HUDEP-2 (cell line): ENCODE measurements around the gene IFRD2.

Experiments
- DNase-seq, 76 experiments: peaks; one replicate each; lab custom pipeline; 2025; ENCODE audit not compliant: unreplicated experiment in 76 of 76; lab: John Stamatoyannopoulos, UW

The IFRD2 gene

GRCh38 chr3:50292159-50293078 is at the start of gene IFRD2:
Gene IFRD2 (minus strand): TSS chr3:50292429. CDS start chr3:50292274, 155 bp downstream.
- DNase-seq = peak in 75 of 76 experiments; percentile 61 to 97 (median 94)

- DNase-seq = no peak
These were observed 49.3 kb upstream of the IFRD2 start for GRCh38 chr3:50341537-50341936.

DNA sequence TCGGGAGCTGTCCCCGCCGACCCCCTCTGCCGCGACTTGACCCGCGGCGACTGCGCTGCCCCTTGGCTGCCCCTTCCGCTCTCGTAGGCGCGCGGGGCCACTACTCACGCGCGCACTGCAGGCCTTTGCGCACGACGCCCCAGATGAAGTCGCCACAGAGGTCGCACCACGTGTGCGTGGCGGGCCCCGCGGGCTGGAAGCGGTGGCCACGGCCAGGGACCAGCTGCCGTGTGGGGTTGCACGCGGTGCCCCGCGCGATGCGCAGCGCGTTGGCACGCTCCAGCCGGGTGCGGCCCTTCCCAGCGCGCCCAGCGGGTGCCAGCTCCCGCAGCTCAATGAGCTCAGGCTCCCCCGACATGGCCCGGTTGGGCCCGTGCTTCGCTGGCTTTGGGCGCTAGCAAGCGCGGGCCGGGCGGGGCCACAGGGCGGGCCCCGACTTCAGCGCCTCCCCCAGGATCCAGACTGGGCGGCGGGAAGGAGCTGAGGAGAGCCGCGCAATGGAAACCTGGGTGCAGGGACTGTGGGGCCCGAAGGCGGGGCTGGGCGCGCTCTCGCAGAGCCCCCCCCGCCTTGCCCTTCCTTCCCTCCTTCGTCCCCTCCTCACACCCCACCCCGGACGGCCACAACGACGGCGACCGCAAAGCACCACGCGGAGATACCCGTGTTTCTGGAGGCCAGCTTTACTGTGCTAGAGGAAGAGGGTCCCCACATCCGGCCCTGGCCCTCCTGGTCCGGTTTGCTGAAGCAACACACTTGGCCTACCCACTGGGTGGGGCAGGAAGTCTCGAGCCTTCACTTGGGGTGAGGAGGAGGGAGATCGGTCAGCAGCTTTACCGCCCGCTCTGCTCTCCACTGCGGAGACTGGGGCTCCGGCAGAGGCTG is 48.5 kb upstream of the IFRD2 start, which contains the start of gene RASSF1:
Gene RASSF1 (minus strand): TSS at position 389 of the 882 bp plus-strand sequence. CDS start 31 bp downstream, at position 358.
- DNase-seq = peak in 71 of 76 experiments; percentile 21 to 84 (median 71)

DNA sequence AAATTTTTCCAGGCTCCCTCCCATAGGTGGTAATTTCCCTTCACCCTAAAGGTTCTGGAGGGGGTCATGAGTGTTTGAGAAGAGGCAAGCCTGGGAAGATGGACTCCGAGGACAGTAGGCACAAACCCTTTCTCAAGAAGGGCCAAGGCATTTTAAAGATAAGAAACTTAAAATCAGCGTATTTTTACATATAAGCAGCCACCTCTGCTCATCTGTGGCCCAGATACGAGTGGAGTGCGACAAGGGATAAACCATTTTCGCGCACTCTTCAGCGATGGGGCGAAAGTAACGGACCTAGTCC is 47.9 kb upstream of the IFRD2 start:
- peak in 3 of 76 experiments; percentile 24 to 43 (median 32) for DNase-seq

- peak in 2 of 76 experiments; percentile 35 to 43 for DNase-seq
These were observed 47.4 kb upstream of the IFRD2 start for GRCh38 chr3:50339485-50340146.

- peak in 9 of 76 experiments; percentile 18 to 58 (median 34) for DNase-seq
These were observed 46.7 kb upstream of the IFRD2 start for GRCh38 chr3:50338965-50339364.

GRCh38 chr3:50337175-50337861 is 45.1 kb upstream of the IFRD2 start:
- peak in 75 of 76 experiments; percentile 59 to 99 (median 98) for DNase-seq

- DNase-seq = peak in 5 of 76 experiments; percentile 45 to 65 (median 54)
These were observed 44.4 kb upstream of the IFRD2 start for GRCh38 chr3:50336452-50337174.

DNA sequence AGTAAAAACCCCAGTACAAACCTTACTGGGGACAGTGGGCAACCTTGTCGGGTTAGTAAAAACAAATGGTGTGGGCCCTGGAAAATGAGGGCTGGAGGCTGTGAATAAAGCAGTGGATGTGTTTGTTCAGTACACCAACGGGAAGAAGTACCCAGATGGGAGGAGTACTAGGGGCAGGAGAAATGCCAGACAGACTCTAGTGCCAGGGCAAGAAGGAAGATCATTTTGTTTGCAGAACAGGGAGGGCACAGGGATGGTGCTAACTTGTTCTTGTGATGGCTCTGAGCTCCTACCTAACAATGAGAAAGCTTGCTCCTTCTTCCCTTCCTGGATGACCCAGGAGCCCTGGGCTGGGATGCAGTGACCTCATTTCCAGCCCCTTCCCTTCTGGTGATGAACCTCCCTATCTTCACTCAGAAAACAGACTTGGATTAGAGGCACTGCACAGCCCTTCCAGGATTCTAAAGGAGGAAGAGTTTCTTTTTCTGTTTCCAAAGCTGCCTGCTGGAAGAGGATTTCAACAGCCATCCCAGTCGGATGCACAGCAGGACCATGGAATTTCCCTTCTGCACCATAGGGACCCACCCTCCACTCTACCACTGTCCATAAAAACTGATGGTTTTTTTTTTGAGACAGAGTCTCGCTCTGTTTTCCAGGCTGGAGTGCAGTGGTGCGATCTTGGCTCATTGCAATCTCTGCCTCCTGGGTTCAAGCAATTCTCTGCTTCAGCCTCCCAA is 42.3 kb upstream of the IFRD2 start:
- no peak for DNase-seq

GRCh38 chr3:50333744-50334328 is 41.6 kb upstream of the IFRD2 start:
- DNase-seq = no peak

DNA sequence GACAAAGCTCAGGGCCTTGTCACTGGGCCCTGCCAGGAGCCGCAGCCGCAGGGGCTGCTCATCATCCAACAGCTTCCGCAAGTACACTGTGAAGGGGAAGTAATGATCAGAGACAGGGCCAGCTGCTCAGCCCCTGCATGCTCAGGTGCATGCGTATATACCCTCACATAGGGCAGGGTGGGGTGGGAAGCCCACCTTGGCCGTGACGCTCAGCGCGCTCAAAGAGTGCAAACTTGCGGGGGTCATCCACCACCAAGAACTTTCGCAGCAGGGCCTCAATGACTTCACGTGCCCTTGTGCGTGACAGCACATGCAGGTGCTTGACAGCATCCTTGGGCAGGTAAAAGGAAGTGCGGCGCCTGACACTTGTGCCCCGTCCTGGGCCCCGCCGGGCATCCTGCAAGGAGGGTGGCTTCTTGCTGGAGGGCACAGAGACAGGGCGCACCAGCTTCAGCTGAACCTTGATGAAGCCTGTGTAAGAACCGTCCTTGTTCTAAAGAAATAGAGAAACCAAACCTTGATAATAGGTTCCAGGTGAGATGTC is 39.2 kb upstream of the IFRD2 start:
- DNase-seq = no peak

GRCh38 chr3:50330330-50330729 is 38.1 kb upstream of the IFRD2 start:
- no peak for DNase-seq

DNA sequence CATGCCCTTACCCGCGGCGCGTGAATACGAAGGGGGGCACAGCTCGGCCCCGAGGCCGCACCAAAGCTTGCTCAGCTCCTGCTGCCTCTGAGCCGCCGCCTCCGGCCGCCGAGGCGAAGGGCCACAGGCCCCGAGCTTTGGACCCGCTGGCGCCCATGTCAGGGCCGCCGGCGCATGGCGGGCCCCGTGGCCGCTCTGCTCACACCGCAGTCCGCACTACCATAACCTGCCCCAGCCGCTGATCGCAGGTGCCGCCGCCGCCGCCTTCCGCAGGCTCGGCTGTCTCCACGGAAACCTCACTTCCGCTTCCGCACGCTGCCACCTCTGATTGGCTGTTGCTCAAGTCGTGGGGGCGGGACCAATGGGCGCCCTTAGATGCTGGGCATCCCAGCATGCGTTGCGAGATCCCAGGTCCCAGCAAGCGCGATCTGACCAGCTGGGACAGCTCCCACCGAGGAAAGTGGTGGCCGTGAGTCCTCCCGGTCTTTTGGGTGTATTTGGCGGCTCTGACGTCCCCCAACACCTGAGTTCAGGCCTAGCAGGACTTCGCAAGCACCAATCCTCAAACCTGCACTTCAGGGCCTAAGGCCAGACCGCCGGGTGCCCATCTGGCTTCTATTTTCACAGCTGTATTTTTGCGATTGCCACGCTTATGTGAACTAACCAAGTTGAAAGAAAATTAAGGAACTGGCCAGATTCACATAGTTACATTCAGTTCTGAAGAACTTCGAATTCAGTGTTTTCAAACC is 35.9 kb upstream of the IFRD2 start, which contains the start of gene TUSC2:
Gene TUSC2 (minus strand): TSS at position 281 of the 749 bp plus-strand sequence. CDS start 124 bp downstream, at position 157.
- DNase-seq = peak in 74 of 76 experiments; percentile 49 to 95 (median 89)

GRCh38 chr3:50327129-50327528 is 34.9 kb upstream of the IFRD2 start:
- no peak for DNase-seq

DNA sequence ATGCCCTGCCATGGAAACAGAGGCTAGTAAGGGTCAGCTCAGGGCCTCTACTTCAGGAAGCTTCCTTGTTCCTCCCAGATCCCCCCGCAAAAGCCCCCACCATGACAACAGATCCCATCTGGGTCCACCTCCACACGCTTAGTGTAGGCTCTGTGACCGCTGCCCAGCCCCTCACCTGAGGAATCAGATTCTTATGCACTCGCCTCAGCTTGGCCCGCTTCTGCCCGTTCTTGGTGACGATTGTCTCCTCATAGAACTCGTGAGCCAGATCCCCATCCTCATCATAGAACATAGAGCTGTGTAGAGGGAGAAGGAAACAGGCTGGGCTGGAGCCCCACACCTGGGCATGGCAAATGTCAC is 33.9 kb upstream of the IFRD2 start:
- no peak for DNase-seq

GRCh38 chr3:50325497-50326181 is 33.4 kb upstream of the IFRD2 start:
- no peak for DNase-seq

- DNase-seq = peak in 14 of 76 experiments; percentile 11 to 51 (median 22)
These were observed 32.9 kb upstream of the IFRD2 start for GRCh38 chr3:50325113-50325480.
